Measurements from ENCODE around the gene SERINC4.
"Not testable (repeated sequence)": the region's sequence is repeated elsewhere in the genome, so short reads cannot be mapped to it uniquely, and the experiment has no call there.

Gene SERINC4

DNA sequence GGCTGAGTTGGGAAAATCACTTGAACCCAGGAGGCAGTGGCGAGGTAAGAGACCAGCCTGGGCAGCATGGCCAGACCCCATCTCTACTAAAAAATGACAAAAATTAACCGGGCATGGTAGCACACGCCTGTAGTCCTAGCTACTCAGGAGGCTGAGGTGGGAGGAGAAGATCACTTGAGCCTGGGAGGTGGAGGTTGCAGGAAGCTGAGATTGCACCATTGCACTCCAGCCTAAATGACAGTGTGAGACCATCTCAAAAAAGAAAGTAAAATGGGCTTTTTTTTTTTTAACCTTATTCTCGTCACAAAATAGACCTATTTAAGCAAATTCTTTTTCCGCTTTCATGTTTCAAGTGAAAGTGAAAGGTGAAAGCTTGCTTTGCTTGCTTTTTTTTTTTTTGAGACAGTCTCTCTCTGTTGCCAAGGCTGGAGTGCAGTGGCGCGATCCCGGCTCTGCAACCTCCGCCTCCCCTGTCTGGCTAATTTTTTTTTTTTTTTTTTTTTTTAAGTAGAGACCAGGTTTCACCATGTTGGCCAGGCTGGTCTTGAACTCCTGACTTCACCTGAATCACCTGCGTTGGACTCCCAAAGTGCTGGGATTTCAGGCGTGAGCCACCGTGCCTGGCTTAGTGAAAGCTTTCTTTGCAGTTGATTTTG is 50.2 kb downstream of the SERINC4 start:
- no peak for DNase-seq (ENCODE audit: low read depth in 2 of 2)

DNA sequence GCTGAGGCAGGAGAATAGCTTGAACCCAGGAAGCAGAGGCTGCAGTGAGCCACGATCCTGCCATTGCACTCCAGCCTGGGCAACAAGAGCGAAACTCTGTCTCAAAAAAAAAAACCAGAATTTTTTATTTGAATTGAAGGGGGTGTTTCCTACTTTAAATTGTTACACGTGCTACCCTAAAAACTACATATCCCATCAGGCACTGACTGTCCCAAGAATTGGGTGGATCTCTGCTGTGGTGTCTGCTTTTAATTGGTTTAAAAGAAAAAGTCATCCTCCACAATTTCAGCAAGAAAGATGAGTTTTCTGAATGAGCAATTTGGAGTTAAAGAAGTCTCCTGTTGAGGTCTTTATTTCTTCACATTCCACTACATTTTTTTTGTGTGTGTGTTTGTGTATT is 51.6 kb downstream of the SERINC4 start:
- DNase-seq (ENCODE audit: low read depth in 2 of 2): no peak

DNA sequence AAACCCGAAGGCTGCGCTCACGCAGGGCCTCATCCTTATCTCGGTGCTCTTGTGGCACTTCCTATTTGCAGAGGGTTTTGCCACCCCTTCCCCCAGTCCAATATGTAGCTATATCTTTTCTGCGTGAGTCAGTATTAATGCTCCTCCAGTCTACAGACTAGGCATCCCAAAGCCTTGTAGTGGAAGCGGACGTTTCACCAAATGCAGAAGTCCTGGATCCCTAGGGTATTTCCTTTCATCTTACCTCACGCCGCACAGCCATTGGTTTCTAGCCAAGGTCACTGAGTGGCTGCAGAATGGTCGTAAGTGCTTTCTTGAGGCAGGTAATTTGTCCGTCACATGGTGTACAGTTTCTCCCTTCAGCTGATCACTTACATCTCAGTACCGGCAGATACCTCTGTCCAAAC is 53.1 kb downstream of the SERINC4 start:
- DNase-seq (ENCODE audit: low read depth in 2 of 2): not testable (repeated sequence)

DNA sequence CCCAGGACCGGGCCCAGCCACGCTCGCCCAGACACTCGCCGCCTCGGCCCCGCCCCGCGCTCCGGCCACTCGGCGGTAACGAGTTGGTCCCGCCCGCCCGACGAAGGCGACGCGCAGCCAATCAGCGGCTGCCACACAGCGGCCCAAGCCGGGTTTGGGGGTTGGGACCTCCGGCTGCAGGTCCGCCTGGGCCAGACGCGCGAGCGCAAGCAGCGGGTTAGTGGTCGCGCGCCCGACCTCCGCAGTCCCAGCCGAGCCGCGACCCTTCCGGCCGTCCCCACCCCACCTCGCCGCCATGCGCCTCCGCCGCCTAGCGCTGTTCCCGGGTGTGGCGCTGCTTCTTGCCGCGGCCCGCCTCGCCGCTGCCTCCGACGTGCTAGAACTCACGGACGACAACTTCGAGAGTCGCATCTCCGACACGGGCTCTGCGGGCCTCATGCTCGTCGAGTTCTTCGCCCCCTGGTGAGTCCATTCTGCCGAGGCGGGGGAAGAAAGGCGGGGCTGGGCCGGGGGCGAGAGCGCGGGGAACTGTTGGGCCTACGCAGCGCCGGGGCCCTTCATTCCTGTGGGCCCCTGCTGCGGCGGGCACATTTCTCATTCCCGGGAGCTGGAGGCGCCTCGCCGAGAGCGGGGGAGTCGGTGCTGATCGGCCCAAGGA is 53.6 kb downstream of the SERINC4 start, which contains the start of gene PDIA3:
PDIA3 (plus strand) TSS at position 194 of the 658 bp plus-strand sequence; CDS start at position 296, 102 bp downstream.
- DNase-seq (ENCODE audit: low read depth in 2 of 2): peak; percentile 74 to 75

Data from activated CD8-positive, alpha-beta memory T cell treated with anti-CD3 and anti-CD28 coated beads for 4 hours (primary cell).